ENCODE measurements around the gene STK26. TPM values are rescaled to one million over a fixed set of nuclear protein-coding genes. Genes with fewer than 3 reads are reported as not detected.

The STK26 gene
- total RNA-seq: 0.85 and 4.9 TPM in 2 replicates

GRCh38 chrX:132022967-132023895 lies at the start of gene STK26:
Gene STK26, plus strand, starts transcription at chrX:132023302. Its CDS starts 316 bp downstream, at chrX:132023618.

Other genes with a start within 250 kb of the STK26 start
- not detected in 2 replicates for gene FRMD7, start 104.7 kb downstream of the STK26 start, total RNA-seq
- 13.9 and 20.1 TPM in 2 replicates for gene RAP2C, start 196.1 kb downstream of the STK26 start, total RNA-seq